GM12878 (cell line): ENCODE data around the gene ROBO1.

Source experiments
- EZH2 ChIP-seq: IDR thresholded peaks from 2 replicates; pipeline ENCODE4 v1.6.1; 2012; ENCODE audit warnings: low read depth, mild to moderate bottlenecking, control low read depth, inconsistent platforms, low read length, borderline replicate concordance; ENCODE audit not compliant: control insufficient read depth
- POLR2A ChIP-seq: IDR thresholded peaks from 2 replicates; pipeline ENCODE4 v1.6.1; 2011; ENCODE audit warnings: low read depth, mild to moderate bottlenecking, low read length
- RAD21 ChIP-seq: IDR thresholded peaks from 2 replicates; pipeline ENCODE4 v1.6.1; 2011; ENCODE audit warnings: mild to moderate bottlenecking, low read depth, low read length, moderate library complexity; ENCODE audit not compliant: insufficient read depth
- TAF1 ChIP-seq: IDR thresholded peaks from 2 replicates; pipeline ENCODE4 v1.6.1; 2011; ENCODE audit warnings: mild to moderate bottlenecking, low read depth, low read length, borderline replicate concordance
- ZSCAN29 ChIP-seq: fragments of 450-650 bp; IDR thresholded peaks from 2 replicates; pipeline ENCODE4 v1.6.1; 2017; ENCODE audit warnings: mild to moderate bottlenecking, moderate library complexity
- TF ChIP-seq, protein P1 (sequence below), 3 experiments: IDR thresholded peaks in 2 of 3; conservative IDR thresholded peaks in 1 of 3; 2 replicates each; pipeline ENCODE4 v1.5.1; 2011; ENCODE audit warnings: low read depth in 3 of 3, low read length in 3 of 3, mild to moderate bottlenecking in 3 of 3, control low read depth in 2 of 3, moderate library complexity in 2 of 3, inconsistent platforms in 1 of 3, mixed read lengths in 1 of 3; ENCODE audit not compliant: control insufficient read depth in 2 of 3, insufficient read depth in 1 of 3; ENCODE audit errors: extremely low read depth in 1 of 3

DNA sequence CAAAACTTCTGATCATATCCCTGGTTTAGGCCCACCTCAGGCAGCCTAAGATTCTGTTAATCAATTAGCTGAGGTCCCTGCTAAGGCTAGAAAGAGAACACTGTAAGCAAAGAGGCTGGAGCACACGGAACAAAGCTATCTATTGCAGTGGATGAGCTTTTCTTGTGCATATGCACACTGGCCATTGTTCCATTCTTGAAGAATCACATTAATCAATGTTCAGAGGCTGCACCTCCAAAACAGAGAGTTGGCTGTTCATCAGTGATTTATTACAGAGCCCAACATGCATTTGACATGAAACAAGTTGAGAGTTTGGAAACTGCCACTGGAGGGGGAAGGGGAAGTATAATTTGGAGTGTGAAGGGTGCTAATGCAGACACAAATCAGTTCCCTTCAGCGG, 873.0 kb downstream of the ROBO1 start:
- TF ChIP-seq, protein P1, sequence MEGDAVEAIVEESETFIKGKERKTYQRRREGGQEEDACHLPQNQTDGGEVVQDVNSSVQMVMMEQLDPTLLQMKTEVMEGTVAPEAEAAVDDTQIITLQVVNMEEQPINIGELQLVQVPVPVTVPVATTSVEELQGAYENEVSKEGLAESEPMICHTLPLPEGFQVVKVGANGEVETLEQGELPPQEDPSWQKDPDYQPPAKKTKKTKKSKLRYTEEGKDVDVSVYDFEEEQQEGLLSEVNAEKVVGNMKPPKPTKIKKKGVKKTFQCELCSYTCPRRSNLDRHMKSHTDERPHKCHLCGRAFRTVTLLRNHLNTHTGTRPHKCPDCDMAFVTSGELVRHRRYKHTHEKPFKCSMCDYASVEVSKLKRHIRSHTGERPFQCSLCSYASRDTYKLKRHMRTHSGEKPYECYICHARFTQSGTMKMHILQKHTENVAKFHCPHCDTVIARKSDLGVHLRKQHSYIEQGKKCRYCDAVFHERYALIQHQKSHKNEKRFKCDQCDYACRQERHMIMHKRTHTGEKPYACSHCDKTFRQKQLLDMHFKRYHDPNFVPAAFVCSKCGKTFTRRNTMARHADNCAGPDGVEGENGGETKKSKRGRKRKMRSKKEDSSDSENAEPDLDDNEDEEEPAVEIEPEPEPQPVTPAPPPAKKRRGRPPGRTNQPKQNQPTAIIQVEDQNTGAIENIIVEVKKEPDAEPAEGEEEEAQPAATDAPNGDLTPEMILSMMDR (IDR thresholded peaks at IDR 0.05 in 2 of 3, conservative IDR thresholded peaks at IDR 0.05 in 1 of 3; ENCODE audit: control insufficient read depth in 2 of 3, extremely low read depth in 1 of 3, insufficient read depth in 1 of 3, low read depth in 3 of 3, low read length in 3 of 3), result no peak
- TF ChIP-seq RAD21 (no peak), ZSCAN29 (no peak), EZH2 (no peak), TAF1 (no peak), POLR2A (no peak)
